B cell (primary cell): Measurements from ENCODE around the gene GNG7. TPM values are rescaled to one million over a fixed set of nuclear protein-coding genes. Genes with fewer than 3 reads are reported as not detected.
A peak's percentile ranks its signal among the peaks of the same experiment; 100 is the strongest.

Experiments used
- ATAC-seq: fragments of 200-7000 bp; cut with Tn5 transposase; one replicate; pipeline ENCODE4 v1.10.0; 2021; ENCODE audit warnings: low read depth, mild to moderate bottlenecking, moderate number of reproducible peaks, moderate library complexity
- CTCF ChIA-PET: fragments of 350-600 bp; sonication (Branson Sonifier 250); formaldehyde crosslinking; loops from one replicate; lab custom pipeline; 2021; ENCODE audit warnings: antibody characterized with exemption, inconsistent platforms; lab: Charles Lee
- POLR2A ChIA-PET: fragments of 350-600 bp; sonication (Branson Sonifier 250); formaldehyde crosslinking; loops from one replicate; lab custom pipeline; 2021; ENCODE audit warnings: antibody characterized with exemption; lab: Charles Lee
- DNase-seq: peaks from one replicate; pipeline ENCODE4 v3.0.0; 2013
- H2AFZ ChIP-seq: 2 replicates; pipeline ENCODE4 v1.6.1; 2012; ENCODE audit warnings: mild to moderate bottlenecking, low read depth, low read length; ENCODE audit not compliant: insufficient read depth, poor library complexity, severe bottlenecking
- H3K27ac ChIP-seq, 2 donors: 1 replicate in 1 of 2; 2 replicates in 1 of 2; pipeline ENCODE4 v1.5.1; 2012 to 2013; ENCODE audit warnings: low read length in 2 of 2, mild to moderate bottlenecking in 2 of 2, moderate library complexity in 1 of 2
- H3K27me3 ChIP-seq, 4 experiments: fragments of 200-600 bp in 1 of 4; sonication (generic) in 1 of 4; replicated peaks in 1 of 4; 1 replicate in 2 of 4; 2 replicates in 2 of 4; pipeline versions ENCODE4 v1.6.1 to v1.7.0; 2013 to 2016; ENCODE audit warnings: low read length in 3 of 4, mild to moderate bottlenecking in 2 of 4, mixed read lengths in 1 of 4, moderate library complexity in 1 of 4; ENCODE audit not compliant: insufficient read depth in 4 of 4, control insufficient read depth in 3 of 4; ENCODE audit errors: control extremely low read depth in 1 of 4
- H3K36me3 ChIP-seq, 2 experiments: replicated peaks in 1 of 2; 1 replicate in 1 of 2; 2 replicates in 1 of 2; pipeline versions ENCODE4 v1.6.1 to v1.7.1; 2013; ENCODE audit warnings: low read length in 1 of 2; ENCODE audit not compliant: insufficient read depth in 2 of 2, control insufficient read depth in 1 of 2; ENCODE audit errors: control extremely low read depth in 1 of 2, extremely low read depth in 1 of 2
- H3K4me1 ChIP-seq, 2 donors: fragments of 200-600 bp in 1 of 2; sonication (generic) in 1 of 2; 1 replicate in 1 of 2; 2 replicates in 1 of 2; pipeline versions ENCODE4 v1.5.1 to v1.6.1; 2013 to 2017; ENCODE audit warnings: low read length in 2 of 2; ENCODE audit not compliant: control insufficient read depth in 2 of 2, insufficient read depth in 2 of 2
- H3K4me2 ChIP-seq: replicated peaks from 2 replicates; pipeline ENCODE3; 2012; ENCODE audit warnings: mild to moderate bottlenecking, low read depth, low read length; ENCODE audit not compliant: poor library complexity, severe bottlenecking
- H3K4me3 ChIP-seq, 5 experiments: fragments of 200-600 bp in 1 of 5; sonication (generic) in 1 of 5; 1 replicate in 3 of 5; 2 replicates in 2 of 5; pipeline versions ENCODE4 v1.5.1 to v1.7.0; 2011 to 2016; ENCODE audit warnings: low read length in 4 of 5, mild to moderate bottlenecking in 4 of 5, low read depth in 2 of 5, control low read depth in 1 of 5, moderate library complexity in 1 of 5; ENCODE audit not compliant: insufficient read depth in 1 of 5; ENCODE audit errors: control extremely low read depth in 1 of 5, extremely low read depth in 1 of 5
- H3K79me2 ChIP-seq: fragments of 200-600 bp; sonication (generic); one replicate; pipeline ENCODE4 v1.6.0; 2016; ENCODE audit warnings: low read length; ENCODE audit not compliant: control insufficient read depth, insufficient read depth
- H3K9ac ChIP-seq: fragments of 200-600 bp; sonication (generic); 2 replicates; pipeline ENCODE4 v1.6.1; 2017; ENCODE audit warnings: mild to moderate bottlenecking, low read length, moderate library complexity
- H3K9me3 ChIP-seq, 3 donors: one replicate each; pipeline versions ENCODE4 v1.6.1 to v1.7.1; 2013; ENCODE audit warnings: low read length in 2 of 3; ENCODE audit not compliant: control insufficient read depth in 2 of 3, insufficient read depth in 1 of 3; ENCODE audit errors: control extremely low read depth in 1 of 3
- H4K20me1 ChIP-seq: 2 replicates; pipeline ENCODE4 v1.6.0; 2012; ENCODE audit warnings: mild to moderate bottlenecking, low read length; ENCODE audit not compliant: insufficient read depth, control insufficient read depth, poor library complexity, severe bottlenecking
- H3K27ac Mint-ChIP-seq: one replicate; pipeline ENCODE4 v1.8.0; 2021; ENCODE audit warnings: mixed read lengths
- H3K27me3 Mint-ChIP-seq: one replicate; pipeline ENCODE4 v1.8.0; 2021; ENCODE audit warnings: mixed read lengths
- H3K4me1 Mint-ChIP-seq: one replicate; pipeline ENCODE4 v1.8.0; 2021; ENCODE audit warnings: mixed read lengths
- H3K4me3 Mint-ChIP-seq: one replicate; pipeline ENCODE4 v1.8.0; 2021; ENCODE audit warnings: mixed read lengths
- H3K9me3 Mint-ChIP-seq: one replicate; pipeline ENCODE4 v1.8.0; 2022; ENCODE audit warnings: mixed read lengths; ENCODE audit not compliant: insufficient read depth
- CTCF ChIP-seq: fragments of 200-600 bp; IDR thresholded peaks from one replicate; pipeline ENCODE4 v1.8.0; 2022; ENCODE audit warnings: antibody characterized with exemption, mild to moderate bottlenecking
- EZH2 ChIP-seq: IDR thresholded peaks from 2 replicates; pipeline ENCODE4 v1.6.1; 2012; ENCODE audit warnings: borderline replicate concordance, low read depth, mild to moderate bottlenecking, moderate library complexity, low read length; ENCODE audit not compliant: insufficient read depth, poor library complexity, severe bottlenecking
- WGBS: methylation state at CpG from one replicate; pipeline ENCODE4 v1.1.5; 2013; ENCODE audit warnings: missing lambda C conversion rate; ENCODE audit not compliant: insufficient coverage; 5-methylcytosine and 5-hydroxymethylcytosine counted together
- intact Hi-C: fragments of 100-400 bp; cut with micrococcal nuclease; formaldehyde crosslinking; loops from one replicate; pipeline ENCODE4 v1.10.0; 2022
- polyA plus RNA-seq: library from polyadenylated mRNA; depleted of rRNA; stranded (reverse); fragments of >200 nt; gene quantifications from 2 replicates; pipeline ENCODE4 v1.2.3, GENCODE V29; 2012
- total RNA-seq, 2 donors: library from RNA; stranded (reverse); fragments of 120-200 nt in 1 of 2; gene quantifications; 1 replicate in 1 of 2; 2 replicates in 1 of 2; pipeline versions ENCODE4 v1.2.3 to v1.2.4, GENCODE V29; 2013 to 2022

Gene GNG7
- total and polyA plus RNA-seq, 2 donors (not counting 1 experiment from before 2014, with no cell fraction given): 76.3 to 153 TPM

GRCh38 chr19:2747349-2747748 is 44.9 kb upstream of the GNG7 start:
- no peak overlapping the region for H2AFZ ChIP-seq
- no peaks in the 10 kb centered on the region for H4K20me1 ChIP-seq
- no peaks in the 10 kb centered on the region for H3K9me3 ChIP-seq
- H3K9ac ChIP-seq: no peak overlapping the region
- WGBS: 100% methylated on average over 1 of the region's 7 CpGs
- peak overlapping the region; percentile 15 for H3K27ac Mint-ChIP-seq
- H3K27me3 Mint-ChIP-seq: peaks cover 9% of the 10 kb centered on the region
- ChIA-PET CTCF (interaction anchor here (0.8 to 3.4 kb wide), 3 partner anchors 85 to 110 kb away, joined by 4 to 24 read pairs (median 8); no protein-coding TSS in a partner anchor), POLR2A (interaction anchor here (0.7 kb wide), 1 partner anchor 39 kb away, joined by 3 read pairs; no protein-coding TSS in a partner anchor)
- H3K9me3 Mint-ChIP-seq: no peaks in the 10 kb centered on the region
- H3K36me3 ChIP-seq: no peaks in the 10 kb centered on the region
- H3K27ac ChIP-seq: no peak overlapping the region
- intact Hi-C loops: loop anchor here (10.0 kb wide), 1 partner anchor 273 kb away; the partner anchor contains the start of gene GADD45B
- H3K4me1 ChIP-seq: peaks cover 8 to 18% of the 10 kb centered on the region in 2 donors
- no peaks in the 10 kb centered on the region for H3K27me3 ChIP-seq
- TF ChIP-seq EZH2 (no peak), CTCF (no peak)
- H3K4me2 ChIP-seq: no peak overlapping the region
- peaks cover 10% of the 10 kb centered on the region for H3K4me1 Mint-ChIP-seq
- ATAC-seq: no peak
- peaks cover 12% of the 10 kb centered on the region for H3K79me2 ChIP-seq
- DNase-seq: no peak
- H3K4me3 Mint-ChIP-seq: no peak overlapping the region
- no peak overlapping the region for H3K4me3 ChIP-seq

- WGBS: 83% methylated on average over 2 of the region's 4 CpGs
- peaks cover 19% of the 10 kb centered on the region for H3K4me1 Mint-ChIP-seq
- ChIA-PET POLR2A (no interaction called here), CTCF (interaction anchor here (2.8 kb wide), 1 partner anchor 96 kb away, joined by 12 read pairs; no protein-coding TSS in a partner anchor)
- no peaks in the 10 kb centered on the region for H3K9me3 Mint-ChIP-seq
- H3K4me1 ChIP-seq: peaks cover 13 to 28% of the 10 kb centered on the region in 2 donors
- H4K20me1 ChIP-seq: no peaks in the 10 kb centered on the region
- intact Hi-C loops: loop anchor here (10.0 kb wide), 1 partner anchor 269 kb away; the partner anchor contains the start of gene GADD45B
- H3K27me3 ChIP-seq: no peaks in the 10 kb centered on the region
- H3K4me3 Mint-ChIP-seq: no peak overlapping the region
- peaks cover 18% of the 10 kb centered on the region for H3K79me2 ChIP-seq
- H3K9me3 ChIP-seq: no peaks in the 10 kb centered on the region
- DNase-seq (no peak), ATAC-seq (no peak)
- H3K9ac ChIP-seq: no peak overlapping the region
- no peak overlapping the region for H3K27ac ChIP-seq
- H2AFZ ChIP-seq: no peak overlapping the region
- peaks cover 10% of the 10 kb centered on the region for H3K27me3 Mint-ChIP-seq
- no peak overlapping the region for H3K27ac Mint-ChIP-seq
- H3K4me3 ChIP-seq: no peak overlapping the region
- H3K4me2 ChIP-seq: no peak overlapping the region
- TF ChIP-seq EZH2 (no peak), CTCF (no peak)
- H3K36me3 ChIP-seq: no peaks in the 10 kb centered on the region
Measured at GRCh38 chr19:2744113-2744512, 41.6 kb upstream of the GNG7 start.
